Muscle of leg (tissue), 11 donors: Measurements from ENCODE around the gene TEX2. TPM values are rescaled to one million over a fixed set of nuclear protein-coding genes. Genes with fewer than 3 reads are reported as not detected.
"Not testable (repeated sequence)": the region's sequence is repeated elsewhere in the genome, so short reads cannot be mapped to it uniquely, and the experiment has no call there.

Experiments
- DNase-seq: peaks from one replicate; pipeline ENCODE4 v3.0.0; 2013
- H3K27ac ChIP-seq: one replicate; pipeline ENCODE4 v1.5.1; 2013; ENCODE audit warnings: mild to moderate bottlenecking, low read length, control low read depth
- H3K27me3 ChIP-seq: one replicate; pipeline ENCODE4 v1.6.1; 2013; ENCODE audit warnings: low read length; ENCODE audit not compliant: control insufficient read depth, insufficient read depth
- H3K36me3 ChIP-seq: one replicate; pipeline ENCODE4 v1.6.1; 2013; ENCODE audit warnings: low read length; ENCODE audit not compliant: control insufficient read depth, insufficient read depth
- H3K4me1 ChIP-seq: one replicate; pipeline ENCODE4 v1.6.1; 2013; ENCODE audit warnings: low read length; ENCODE audit not compliant: control insufficient read depth, insufficient read depth
- H3K4me3 ChIP-seq: one replicate; pipeline ENCODE4 v1.5.1; 2013; ENCODE audit warnings: low read length, control low read depth
- H3K9me3 ChIP-seq: replicated peaks from 2 replicates; pipeline ENCODE4 v1.6.1; 2013; ENCODE audit warnings: low read depth, low read length; ENCODE audit not compliant: control insufficient read depth
- WGBS: methylation state at CpG from one replicate; pipeline ENCODE4 v1.1.5; 2013; ENCODE audit warnings: missing lambda C conversion rate; ENCODE audit not compliant: insufficient coverage; 5-methylcytosine and 5-hydroxymethylcytosine counted together
- polyA plus RNA-seq, 8 donors: library from polyadenylated mRNA; unstranded; fragments of 120-200 nt; gene quantifications; one replicate each; pipeline versions ENCODE4 v1.2.1 to v1.2.3, GENCODE V29; 2013; ENCODE audit warnings: inconsistent platforms in 1 of 8, low replicate concordance in 1 of 8; ENCODE audit not compliant: insufficient read length in 8 of 8, insufficient read depth in 1 of 8
- total RNA-seq: library from RNA; stranded (reverse); fragments of 120-200 nt; gene quantifications from one replicate; pipeline ENCODE4 v1.2.4, GENCODE V29; 2013

TEX2 gene
- total and polyA plus RNA-seq, 9 donors, result 16.1 to 22.5 (median 19.1) TPM

- Histone ChIP-seq H3K9me3 (no peaks in the 10 kb centered on the region), H3K4me3 (no peak overlapping the region), H3K27me3 (no peaks in the 10 kb centered on the region), H3K27ac (no peak overlapping the region), H3K4me1 (peaks cover 6% of the 10 kb centered on the region), H3K36me3 (no peaks in the 10 kb centered on the region)
- no peak for DNase-seq
- WGBS, result no CpG with 5 or more reads among the region's 1 CpG
Observed at GRCh38 chr17:64226132-64226531, 36.9 kb downstream of the TEX2 start.

- no CpG with 5 or more reads among the region's 3 CpGs for WGBS
- DNase-seq, result no peak
- Histone ChIP-seq H3K4me1 (peaks cover 2% of the 10 kb centered on the region), H3K27ac (no peak overlapping the region), H3K4me3 (no peak overlapping the region), H3K9me3 (no peaks in the 10 kb centered on the region), H3K27me3 (no peaks in the 10 kb centered on the region), H3K36me3 (no peaks in the 10 kb centered on the region)
Observed at GRCh38 chr17:64225410-64225809, 37.6 kb downstream of the TEX2 start.

DNA sequence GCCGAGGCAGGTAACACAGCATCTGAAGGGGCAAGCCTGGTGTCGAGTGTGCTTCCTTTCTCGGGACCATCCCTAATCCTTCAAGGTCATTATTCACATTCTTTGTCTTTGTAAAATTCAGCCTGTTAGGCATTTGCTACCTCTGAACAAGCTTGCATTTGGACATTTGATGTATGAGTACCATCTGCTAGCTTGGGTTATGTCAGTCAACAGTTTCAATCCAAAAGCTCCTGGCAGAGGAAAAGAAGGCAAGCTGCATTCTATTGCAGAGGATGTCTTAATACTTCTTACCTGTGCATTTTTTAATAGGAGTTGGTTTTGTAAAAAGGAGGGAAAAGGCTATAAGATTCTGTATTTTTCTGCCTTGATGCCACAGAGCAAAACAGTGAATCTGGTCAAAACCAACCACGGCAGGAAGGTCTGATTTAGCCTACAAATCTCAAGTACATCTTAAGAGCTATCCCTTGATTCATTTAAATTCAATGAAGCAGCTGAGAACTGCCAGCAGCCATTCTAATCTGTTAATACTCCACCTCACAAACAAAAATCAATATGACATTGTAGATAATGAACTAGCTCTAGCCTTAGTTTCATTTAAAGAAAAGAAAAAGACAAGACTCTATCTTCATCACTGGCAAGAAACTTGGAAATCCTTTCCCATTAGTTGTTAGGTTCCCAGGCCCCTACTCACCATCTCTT lies 39.0 kb downstream of the TEX2 start:
- no peaks in the 10 kb centered on the region for H3K27me3 ChIP-seq
- H3K27ac ChIP-seq, result no peak overlapping the region
- no peak for DNase-seq
- 100% methylated on average over 1 of the region's 4 CpGs for WGBS
- no peaks in the 10 kb centered on the region for H3K4me1 ChIP-seq
- H3K9me3 ChIP-seq, result no peaks in the 10 kb centered on the region
- H3K4me3 ChIP-seq, result no peak overlapping the region
- no peaks in the 10 kb centered on the region for H3K36me3 ChIP-seq

- H3K27me3 ChIP-seq, result no peaks in the 10 kb centered on the region
- H3K36me3 ChIP-seq, result no peaks in the 10 kb centered on the region
- H3K4me1 ChIP-seq, result no peaks in the 10 kb centered on the region
- no peak for DNase-seq
- no peak overlapping the region for H3K4me3 ChIP-seq
- no peak overlapping the region for H3K27ac ChIP-seq
- no CpG with 5 or more reads among the region's 2 CpGs for WGBS
- no peaks in the 10 kb centered on the region for H3K9me3 ChIP-seq
Observed at GRCh38 chr17:64223283-64223682, 39.8 kb downstream of the TEX2 start.

- H3K27ac ChIP-seq, result no peak overlapping the region
- H3K4me3 ChIP-seq, result no peak overlapping the region
- H3K36me3 ChIP-seq, result no peaks in the 10 kb centered on the region
- no peaks in the 10 kb centered on the region for H3K27me3 ChIP-seq
- no peak for DNase-seq
- H3K9me3 ChIP-seq, result no peaks in the 10 kb centered on the region
- no CpG with 5 or more reads among the region's 1 CpG for WGBS
- peaks cover 9% of the 10 kb centered on the region for H3K4me1 ChIP-seq
Observed at GRCh38 chr17:64221679-64222078, 41.4 kb downstream of the TEX2 start.

- peaks cover 14% of the 10 kb centered on the region for H3K4me1 ChIP-seq
- WGBS, result no CpG with 5 or more reads among the region's 1 CpG
- H3K27me3 ChIP-seq, H3K9me3 ChIP-seq, H3K27ac ChIP-seq, H3K4me3 ChIP-seq, DNase-seq, H3K36me3 ChIP-seq: not testable (repeated sequence)
Observed at GRCh38 chr17:64220604-64221003, 42.5 kb downstream of the TEX2 start.

DNA sequence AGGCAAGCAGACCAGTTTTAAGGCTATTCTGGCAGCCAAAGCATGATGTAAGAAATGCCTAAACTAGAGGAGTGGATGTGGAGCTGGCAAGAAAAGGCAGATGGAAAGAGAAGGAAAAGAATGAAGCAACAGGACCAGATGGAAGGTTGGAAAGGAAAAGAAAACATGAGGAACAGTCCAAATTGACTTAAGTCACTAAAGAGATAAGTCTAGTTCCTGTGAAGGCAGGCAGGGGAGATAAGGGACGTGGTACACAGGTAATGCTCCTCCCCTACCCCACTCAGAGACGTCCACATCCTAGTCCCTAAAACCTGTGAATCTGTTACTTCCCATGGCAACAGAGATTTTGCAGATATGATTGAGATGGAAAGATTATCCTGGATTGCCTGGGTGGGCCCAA lies 43.5 kb downstream of the TEX2 start:
- no CpG with 5 or more reads among the region's 2 CpGs for WGBS
- no peak overlapping the region for H3K27ac ChIP-seq
- H3K4me3 ChIP-seq, result no peak overlapping the region
- DNase-seq, result no peak
- peaks cover 14% of the 10 kb centered on the region for H3K4me1 ChIP-seq
- H3K9me3 ChIP-seq, result no peaks in the 10 kb centered on the region
- no peaks in the 10 kb centered on the region for H3K36me3 ChIP-seq
- no peaks in the 10 kb centered on the region for H3K27me3 ChIP-seq

GRCh38 chr17:64218066-64218465 lies 45.0 kb downstream of the TEX2 start:
- H3K27ac ChIP-seq, result no peak overlapping the region

DNA sequence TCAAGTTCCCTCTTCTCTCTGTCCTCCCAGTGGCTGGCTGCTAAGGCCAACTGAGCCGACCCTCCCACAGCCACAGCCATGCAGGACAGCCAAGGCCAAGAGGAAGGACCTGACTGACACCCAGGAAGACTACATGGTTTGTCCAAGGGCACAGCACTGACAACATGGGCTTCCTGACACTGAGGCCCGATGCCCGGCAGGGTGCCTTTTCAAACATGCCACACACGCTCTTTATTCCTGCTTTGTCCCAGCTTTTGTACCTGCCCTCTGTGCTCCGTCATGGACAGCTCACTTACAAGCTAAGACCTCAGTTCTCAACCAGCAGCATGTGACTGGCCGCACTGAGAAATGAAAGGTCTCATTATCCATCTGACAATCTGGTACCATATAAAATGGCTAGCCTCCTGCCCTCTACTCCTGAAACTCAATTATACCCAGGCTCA lies 45.8 kb downstream of the TEX2 start:
- 81% methylated on average over 5 of the region's 6 CpGs for WGBS
- Histone ChIP-seq H3K27me3 (no peaks in the 10 kb centered on the region), H3K4me3 (no peak overlapping the region), H3K4me1 (peaks cover 14% of the 10 kb centered on the region), H3K27ac (peak overlapping the region; percentile 13), H3K36me3 (peaks cover 13% of the 10 kb centered on the region), H3K9me3 (no peaks in the 10 kb centered on the region)
- DNase-seq, result no peak

More at GRCh38 chr17:64218066-64218465, 45.0 kb downstream of the TEX2 start:
- H3K36me3 ChIP-seq, result peaks cover 6% of the 10 kb centered on the region
- DNase-seq, result no peak
- no peak overlapping the region for H3K4me3 ChIP-seq
- H3K27me3 ChIP-seq, result no peaks in the 10 kb centered on the region
- 79% methylated on average over 3 of the region's 3 CpGs for WGBS
- H3K9me3 ChIP-seq, result no peaks in the 10 kb centered on the region
- H3K4me1 ChIP-seq, result peaks cover 14% of the 10 kb centered on the region

DNA sequence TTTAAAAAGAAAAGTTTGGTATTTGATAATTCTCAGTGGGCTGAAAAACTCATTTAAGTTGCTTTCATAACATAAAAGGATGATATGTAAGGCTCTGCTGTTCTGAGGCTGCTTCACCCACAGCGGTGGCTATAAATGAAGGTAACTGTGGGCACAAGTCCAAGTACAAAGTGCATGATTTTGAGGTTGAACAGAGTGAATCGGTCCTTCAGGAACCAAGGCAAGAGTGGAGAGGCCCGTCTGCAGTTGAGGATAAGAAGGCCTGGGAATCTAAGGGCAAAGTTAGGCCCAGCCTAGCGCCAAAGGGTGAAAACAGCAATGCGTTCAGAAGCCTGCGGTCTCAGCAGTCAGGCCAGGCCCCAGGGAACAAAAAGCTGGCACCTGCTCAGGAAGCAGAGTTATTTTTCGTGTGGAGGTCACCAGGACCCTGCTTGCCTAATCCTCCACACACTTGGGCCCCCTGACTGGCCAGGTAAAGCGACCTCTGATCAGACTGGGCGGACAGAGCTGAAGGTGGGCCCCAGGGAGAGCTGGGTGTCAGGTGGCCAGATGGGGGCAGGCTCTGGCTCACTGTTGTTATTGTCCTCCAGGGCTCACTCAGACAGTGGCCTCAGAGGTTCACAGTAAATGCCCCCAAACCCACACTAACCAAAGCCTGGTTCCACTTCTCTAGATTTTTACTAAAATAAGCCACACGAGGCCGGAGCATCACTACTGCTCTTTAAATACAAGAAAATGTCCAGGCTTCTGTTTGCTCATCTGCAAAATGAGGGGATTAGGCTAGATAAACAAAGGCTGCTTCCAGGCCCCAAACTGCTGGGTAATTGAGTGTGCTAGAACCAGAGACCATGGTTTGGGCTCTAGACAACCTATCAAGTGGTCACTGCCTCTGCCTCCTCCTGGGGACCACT lies 46.5 kb downstream of the TEX2 start:
- no peaks in the 10 kb centered on the region for H3K27me3 ChIP-seq
- WGBS, result 33% methylated on average over 8 of the region's 11 CpGs
- peaks cover 14% of the 10 kb centered on the region for H3K4me1 ChIP-seq
- H3K27ac ChIP-seq, result peak overlapping the region; percentile 13
- H3K36me3 ChIP-seq, result peaks cover 20% of the 10 kb centered on the region
- no peaks in the 10 kb centered on the region for H3K9me3 ChIP-seq
- peak; percentile 21 for DNase-seq
- H3K4me3 ChIP-seq, result no peak overlapping the region
